SW 1271 (cell line): ENCODE measurements around the gene SNX10.
A peak's percentile ranks its signal among the peaks of the same experiment; 100 is the strongest.

ENCODE experiments used
- DNase-seq, 2 experiments: peaks; one replicate each; lab custom pipeline; 2025; lab: John Stamatoyannopoulos, UW

The SNX10 gene

DNA sequence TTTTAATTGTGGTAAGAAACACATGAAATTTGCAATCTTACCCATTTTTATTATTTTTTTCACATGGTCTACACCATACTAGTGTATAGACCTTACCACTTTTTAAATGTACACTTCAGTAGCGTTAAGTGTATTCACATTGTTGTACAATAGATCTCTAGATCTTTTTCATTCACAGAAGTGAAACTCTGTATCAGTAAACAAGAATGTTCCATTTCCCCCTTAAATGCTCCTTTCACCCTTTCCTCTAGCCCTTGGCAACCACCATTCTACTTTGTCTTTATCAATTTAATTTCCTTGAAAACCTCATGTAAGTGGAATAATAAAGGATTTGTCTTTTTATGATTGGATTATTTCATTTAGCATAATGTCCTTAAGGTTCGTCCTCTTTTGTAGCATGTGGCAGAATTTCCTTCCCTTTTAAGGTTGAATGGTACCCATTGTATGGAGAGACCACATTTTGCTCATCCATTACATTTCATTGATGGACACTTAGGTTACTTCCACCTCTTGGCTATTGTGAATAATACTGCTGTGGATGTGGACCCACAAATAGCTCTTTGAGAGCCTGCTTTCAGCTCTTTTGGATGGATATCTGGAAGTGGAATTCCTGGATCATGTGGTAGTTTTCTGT is 45.7 kb downstream of the SNX10 start:
- DNase-seq: no peak

DNA sequence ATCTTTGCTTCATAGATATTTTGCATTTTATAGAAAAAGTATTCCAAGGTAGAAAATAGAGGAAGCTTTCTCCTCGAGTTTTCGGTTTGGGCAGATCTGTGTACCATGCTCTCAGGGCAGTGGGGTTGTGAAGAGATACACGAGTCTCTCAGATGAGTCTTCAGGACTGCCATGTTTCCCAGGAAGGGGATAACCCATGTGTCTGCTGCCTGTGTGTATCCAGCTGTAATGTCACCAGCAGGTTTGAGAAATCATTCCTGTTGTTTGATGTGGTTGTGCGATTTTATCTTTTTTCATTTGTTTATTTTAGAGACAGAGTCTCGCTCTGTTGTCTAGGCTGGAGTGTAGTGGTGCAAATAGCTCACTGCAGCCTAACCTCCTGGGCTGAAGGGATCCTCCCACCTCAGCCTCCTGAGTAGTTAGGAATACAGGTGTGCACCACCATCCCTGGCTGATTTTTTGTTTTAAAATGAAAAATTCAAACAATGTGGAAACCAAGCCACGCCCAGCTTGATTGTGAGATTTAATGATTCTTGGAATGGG is 48.9 kb downstream of the SNX10 start:
- no peak for DNase-seq

DNA sequence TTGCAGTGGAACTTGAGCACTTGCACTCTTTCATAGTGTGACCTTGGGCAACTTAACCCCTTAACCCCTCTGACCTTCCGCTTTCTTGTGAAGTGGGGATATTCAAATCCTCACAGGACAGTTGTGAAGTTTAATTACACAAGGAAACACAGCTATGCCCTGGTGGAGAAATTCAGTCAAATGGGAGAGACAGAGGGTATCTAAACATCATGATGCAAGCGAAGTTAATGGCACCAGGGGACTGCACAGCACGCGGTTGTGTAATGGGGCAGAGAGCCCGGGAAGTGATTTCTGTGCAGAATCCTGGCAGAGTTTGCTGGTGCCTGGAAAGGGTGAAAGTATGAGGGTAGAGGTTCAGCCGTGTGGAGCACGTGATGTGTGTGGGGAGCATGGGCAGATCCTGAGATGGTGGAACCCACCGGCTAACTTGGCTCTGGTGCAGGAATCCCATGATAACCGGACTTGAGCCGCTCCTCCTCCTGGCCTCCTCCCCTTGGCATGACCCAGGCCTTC is 51.7 kb downstream of the SNX10 start:
- DNase-seq: no peak

DNA sequence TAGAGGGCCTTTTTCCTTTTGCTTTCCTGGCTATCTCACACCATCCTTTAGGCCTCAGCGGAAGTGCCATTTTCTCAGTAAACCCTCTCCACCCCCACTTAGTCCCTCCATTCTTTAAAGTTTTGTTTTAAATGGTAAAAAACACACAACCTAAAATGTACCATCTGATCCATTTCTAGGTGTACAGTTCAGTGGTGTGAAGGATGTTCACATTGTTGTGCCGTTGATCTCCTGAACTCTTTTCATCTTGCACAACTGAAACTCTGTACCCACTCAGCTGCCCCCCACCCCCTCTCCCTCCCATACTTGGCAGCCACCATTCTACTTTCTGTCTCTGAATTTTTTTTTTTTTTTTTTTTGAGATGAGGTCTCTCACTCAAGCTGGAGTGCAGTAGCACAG is 52.2 kb downstream of the SNX10 start:
- no peak for DNase-seq

DNA sequence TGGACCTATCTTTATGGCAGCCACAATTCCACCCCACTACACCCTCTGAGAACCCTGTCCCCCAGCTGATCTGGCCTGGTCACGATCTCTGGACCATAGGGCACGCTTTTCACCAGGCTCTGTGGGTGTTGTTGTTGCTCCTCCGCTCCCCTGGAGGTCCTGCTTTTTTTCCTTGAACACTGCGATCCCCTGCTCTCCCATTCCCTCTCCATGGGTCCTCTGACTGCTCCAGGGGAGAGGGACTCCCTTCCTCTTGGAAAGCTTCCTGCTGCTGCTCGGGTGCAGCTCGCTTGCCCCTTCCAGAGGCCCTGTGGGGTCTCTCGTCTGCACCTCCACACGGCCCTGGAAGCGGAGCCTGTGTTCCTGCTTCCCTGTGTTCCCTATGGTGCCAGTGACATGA is 53.5 kb downstream of the SNX10 start:
- no peak for DNase-seq

DNA sequence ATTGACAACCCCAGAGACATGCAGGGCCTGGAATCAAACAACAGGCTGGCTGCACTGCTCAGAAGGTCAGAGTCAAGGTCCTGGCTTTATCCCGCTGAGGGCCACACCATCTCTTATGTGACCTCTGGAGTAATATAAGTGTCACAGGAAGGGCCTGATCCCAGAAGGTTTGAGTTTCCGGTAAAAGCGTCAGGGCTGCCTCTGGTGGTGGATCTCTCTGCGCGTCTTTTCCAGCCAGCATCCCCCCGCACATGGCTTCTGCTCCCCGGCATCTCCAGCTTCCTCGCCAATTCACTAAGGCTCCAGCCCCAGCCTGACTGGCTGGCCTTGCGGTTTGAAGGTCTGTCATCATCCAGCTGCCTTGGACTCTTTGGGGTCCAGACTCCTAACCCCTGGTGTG is 54.2 kb downstream of the SNX10 start:
- DNase-seq: no peak

DNA sequence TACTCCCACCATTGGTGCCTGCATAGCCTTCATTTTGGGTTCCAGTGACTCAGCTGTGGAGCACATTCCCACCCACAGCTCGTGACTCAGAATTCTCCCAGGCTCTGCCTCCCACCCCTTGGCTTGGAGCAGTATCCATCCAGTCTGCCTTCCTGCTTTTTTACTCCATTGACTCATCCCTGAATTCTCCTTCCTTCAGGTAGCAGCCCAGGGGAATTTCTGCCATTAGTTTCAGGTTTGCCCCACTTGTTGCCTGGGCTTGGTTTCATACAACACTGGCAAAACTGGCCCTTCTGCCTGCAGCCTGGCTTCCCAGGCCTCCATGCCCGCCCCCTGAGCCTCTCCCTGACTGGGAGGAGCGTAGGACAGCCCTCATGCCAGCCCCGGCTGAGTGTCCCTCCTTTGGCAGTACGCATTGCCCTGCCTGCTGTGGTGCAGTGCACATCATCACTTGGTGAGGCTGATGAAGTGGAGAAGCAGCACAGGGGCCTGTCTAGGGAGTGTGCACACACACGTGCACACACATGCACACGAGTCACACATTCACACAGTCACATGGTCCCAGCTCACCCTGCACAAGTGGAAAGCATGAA is 55.0 kb downstream of the SNX10 start:
- DNase-seq: no peak

DNA sequence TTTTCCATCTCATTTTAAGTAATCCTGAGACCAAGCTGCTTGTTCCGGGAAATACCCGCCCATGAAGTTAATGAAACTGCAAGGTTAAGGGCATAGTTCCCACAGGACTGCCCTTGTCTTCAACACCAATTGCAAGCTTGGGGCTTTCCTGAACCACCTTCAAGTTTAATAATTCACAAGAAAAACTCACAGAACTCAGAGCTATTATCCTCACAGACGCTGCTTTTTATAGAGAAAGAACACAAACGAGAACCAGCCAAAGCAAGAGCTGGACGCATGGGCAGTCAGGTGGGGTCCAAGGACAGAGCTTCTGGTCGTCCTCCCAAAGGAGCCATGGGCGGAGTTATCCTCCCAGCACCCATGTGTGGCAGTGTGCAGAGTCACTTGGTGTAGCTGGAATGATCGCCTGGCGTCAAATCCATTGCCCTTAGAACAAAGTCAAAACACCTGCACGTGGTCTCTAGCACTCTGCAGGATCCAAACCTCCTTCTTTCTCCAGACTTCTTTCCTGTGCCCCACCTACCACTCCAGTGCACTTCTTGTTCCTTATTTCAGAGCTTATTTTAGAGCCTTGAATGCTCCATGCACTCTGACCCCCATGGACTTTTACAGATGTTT is 56.7 kb downstream of the SNX10 start:
- no peak for DNase-seq

DNA sequence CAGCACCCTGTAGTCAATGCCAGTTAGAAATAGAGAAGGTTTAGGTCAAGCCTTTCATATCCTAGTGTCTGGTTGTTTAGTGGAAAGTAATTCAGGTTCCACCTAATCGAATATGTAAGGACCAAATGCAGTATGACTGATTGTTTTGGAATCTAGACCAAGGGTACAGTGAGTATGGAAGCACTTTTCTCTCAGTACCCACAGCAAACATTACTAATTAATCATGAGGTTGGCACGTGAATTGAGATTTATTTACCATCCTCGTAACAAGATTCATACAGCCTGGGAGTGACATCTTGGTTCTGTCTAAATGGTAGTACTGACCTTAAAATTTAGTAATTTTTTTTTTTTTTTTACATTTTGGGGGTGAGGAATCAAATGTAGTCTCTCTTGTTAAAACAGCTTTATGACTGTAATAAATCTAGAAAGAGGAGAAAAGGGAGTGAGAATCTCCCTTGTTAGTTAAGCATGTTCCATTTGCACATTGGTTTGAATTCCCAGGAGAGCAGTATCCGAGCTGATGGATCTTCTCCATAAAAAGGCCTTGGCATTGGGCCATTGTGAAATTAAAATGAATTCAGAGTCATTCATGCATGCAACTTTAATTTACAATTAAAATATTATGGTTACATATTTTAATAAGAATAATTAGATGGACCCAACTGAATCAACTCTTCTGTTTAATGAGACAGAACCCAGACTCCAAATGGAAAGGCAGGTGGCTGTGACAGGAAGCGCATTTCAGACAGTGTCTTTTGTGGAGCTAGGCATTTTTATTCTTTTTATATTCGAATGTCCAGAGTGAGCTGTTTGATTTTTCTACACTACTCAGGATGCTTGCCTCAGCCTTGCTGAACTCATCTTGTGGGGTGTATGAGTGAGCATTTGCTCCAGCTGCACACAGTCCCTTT is 57.6 kb downstream of the SNX10 start:
- no peak for DNase-seq

DNA sequence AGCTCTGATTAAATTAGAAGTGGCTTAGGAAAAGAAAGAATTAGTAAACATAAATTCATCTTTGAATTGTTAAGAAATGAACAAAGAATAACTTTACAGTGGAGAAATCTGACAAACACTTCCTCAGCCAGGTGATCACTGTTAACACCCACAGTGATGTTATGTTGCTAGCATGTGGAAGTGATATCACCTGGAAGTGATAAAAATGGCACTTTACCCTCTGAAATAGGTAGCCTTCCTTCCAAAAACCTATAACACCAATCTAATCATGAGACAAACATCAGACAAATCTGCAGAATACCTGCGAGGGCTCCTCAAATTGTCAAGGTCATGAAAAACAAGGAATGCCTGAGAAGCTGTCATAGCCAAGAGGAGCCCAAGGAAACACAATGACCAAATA is 59.5 kb downstream of the SNX10 start:
- DNase-seq: no peak

DNA sequence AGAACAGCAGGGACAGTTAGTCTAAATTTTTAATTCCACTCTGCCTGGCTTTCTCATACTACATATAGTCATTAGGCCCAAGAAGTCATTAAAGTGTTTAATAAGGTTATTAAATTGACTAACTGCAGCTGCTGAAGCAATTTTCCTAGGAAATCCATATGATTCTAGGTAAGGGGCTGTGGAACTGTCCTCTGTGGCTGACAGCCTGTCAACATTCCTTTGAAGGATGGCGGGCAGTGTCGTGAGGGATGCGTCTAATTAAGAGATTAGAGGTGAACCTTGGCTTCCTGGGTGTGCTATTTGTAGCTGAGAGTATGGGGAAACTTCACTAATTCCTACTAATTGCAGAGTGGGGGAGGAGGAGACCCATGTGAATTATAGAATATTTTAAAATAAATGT is 64.6 kb downstream of the SNX10 start:
- no peak for DNase-seq

DNA sequence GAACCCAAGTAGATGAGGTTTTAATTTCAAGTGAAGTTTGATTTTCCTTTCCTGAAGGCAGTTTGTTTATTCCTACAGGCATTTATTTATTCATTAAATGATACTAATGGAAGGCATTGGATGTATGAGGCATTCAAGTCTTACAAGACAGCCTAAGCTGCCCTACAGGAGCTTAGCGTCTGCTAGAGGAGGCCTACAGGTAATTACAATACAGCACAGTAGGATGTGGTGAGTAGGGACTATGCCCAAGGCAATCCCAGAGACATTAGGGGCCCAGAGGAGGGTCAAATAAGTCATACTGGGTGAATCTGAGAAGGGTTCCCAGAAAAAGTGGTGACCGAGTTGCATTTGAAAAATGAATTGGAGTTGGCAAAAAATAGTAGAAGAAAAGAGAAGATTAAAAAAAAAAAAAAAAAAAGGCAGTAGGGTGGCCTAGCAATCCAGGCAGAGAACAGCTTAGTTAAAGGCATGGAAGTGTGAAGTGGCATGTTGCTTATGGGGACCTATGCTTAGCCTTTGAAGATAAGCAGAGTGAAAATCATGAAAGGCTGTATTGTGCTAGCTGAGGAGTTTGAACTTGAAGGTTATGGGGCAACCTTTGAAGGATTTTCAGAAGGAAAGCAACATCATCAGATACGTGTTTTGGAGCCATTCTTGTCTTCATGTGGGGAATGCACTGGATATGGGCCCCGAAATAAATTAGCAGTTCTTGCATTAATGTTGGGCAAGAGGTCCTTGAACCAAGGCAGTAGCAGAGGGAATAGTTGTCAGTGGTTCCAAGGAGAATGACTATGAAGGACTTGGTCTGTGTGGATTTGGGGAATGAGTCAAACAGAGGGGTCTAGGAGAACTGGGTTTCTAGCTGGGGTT is 65.5 kb downstream of the SNX10 start:
- DNase-seq: no peak

DNA sequence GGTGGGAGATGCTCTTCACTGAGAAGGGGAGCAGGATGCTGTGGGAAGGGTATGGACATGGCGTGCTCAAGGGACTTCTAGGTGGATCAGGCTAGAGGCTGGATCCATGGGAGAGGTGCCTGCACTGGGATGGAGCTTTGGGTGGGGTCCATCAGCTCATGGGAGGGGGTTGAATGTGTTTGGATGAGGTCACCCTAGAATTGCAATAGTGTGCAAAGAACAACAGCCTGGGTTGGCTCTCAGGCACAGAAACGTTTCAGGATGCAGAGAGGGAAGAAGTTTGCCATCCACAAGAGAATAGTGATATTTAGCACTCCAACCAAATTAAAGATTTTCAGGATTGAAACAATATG is 66.1 kb downstream of the SNX10 start:
- DNase-seq: no peak

DNA sequence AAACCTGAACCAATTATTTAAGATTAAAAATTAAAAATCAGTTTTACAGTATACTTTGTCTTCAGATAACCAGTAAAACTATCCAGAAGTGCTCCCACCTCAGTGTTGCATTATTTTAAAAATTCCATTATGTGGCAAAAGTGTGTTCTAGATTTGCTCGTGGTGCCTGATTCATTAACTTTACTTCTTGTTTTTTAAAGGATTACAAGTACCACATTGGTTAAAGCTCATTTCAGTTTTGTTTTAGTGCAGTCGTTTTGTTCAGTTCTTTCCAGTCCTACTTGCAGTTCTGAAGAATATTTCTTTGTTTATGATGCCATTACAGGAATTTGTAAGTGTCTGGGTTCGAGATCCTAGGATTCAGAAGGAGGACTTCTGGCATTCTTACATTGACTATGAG is 69.0 kb downstream of the SNX10 start:
- DNase-seq: no peak

DNA sequence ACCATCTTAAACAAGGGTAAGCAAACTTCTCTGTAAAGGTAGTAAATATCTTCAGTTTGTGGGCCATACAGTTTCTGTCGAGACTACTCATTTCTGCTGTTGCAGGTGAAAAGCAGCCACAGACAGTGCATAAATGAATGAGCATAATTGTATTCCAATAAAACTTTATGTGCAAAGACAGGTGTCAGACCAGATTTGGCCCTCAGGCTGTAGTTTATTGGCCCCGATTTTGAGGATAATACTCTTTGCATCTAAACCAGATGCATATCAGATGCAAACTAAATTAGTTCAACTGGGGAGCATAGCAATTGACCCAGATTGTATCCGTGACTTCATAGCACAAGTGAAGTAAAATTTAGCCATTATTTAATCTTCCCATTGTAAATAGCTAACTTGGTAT is 70.0 kb downstream of the SNX10 start:
- DNase-seq: no peak

DNA sequence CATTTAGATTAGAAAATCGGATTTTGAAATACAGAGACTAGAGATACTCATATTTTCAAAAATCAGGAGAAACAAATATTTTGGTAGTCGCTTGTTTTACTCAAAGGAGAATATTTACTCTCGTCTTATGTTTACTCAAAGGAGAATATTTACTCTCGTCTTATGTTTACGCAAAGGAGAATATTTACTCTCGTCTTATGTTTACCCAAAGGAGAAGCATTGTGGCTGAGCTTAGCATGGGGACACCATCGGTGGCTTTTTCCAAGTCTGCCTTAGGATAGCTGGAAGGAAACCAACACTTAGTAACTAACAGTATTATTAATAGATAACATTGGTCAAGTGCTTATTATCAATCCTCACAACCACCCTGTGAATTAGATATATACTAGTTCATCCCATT is 71.8 kb downstream of the SNX10 start:
- DNase-seq: no peak

DNA sequence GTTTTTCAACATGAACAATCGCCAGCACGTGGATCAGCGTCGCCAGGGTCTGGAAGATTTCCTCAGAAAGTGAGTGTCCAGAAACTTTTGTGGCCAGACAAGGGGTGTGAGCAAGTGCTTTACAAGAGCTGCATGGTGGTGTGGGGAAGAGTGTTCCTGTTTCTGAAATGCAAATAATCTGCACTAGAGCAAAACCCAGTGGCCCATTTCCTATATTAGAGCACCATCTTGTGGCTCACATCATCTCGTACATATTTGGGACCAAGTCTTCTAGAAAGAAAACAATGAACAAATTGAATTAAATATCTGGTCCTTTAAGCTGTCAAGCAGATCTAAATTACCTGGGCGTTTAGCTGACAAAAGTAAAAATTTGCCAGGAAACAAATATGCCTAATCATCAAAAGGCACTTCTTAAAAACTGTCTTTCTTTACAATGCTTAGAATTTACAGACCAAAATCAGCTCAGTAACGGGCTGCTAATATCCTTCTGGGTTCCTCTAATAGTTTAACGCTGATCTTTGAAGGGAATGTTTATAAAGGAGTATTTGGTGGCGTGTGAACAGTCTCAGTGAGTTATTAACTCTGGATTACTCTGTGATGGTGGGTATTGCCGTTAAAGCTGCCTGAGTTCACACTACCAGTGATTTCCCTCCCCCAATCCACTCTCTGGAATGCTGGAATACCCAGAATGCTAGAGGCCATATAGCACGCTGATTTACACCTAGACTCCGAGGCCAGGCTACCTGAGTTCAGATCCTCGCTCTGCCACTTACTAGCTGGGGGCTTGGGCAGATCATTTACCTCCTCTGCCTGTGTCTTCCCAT is 73.6 kb downstream of the SNX10 start:
- DNase-seq: peak; percentile 16 to 65

DNA sequence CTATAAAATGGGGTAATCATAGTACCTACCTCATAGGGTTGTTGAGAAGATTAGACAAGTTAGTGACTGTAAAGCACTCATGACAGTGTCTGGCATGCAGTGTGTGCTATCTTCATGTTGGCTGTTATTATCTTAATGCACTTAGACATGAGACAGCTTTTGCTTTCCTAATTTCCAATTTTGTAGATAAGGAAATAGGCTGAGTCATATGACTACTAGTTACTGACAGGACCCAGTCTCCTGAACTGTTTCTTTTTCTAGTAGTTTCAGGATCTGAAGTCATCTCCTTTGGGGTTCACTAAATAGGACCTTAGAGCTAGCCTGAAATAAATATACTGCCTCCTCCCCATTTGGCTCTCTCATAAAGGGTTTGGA is 74.2 kb downstream of the SNX10 start:
- no peak for DNase-seq

DNA sequence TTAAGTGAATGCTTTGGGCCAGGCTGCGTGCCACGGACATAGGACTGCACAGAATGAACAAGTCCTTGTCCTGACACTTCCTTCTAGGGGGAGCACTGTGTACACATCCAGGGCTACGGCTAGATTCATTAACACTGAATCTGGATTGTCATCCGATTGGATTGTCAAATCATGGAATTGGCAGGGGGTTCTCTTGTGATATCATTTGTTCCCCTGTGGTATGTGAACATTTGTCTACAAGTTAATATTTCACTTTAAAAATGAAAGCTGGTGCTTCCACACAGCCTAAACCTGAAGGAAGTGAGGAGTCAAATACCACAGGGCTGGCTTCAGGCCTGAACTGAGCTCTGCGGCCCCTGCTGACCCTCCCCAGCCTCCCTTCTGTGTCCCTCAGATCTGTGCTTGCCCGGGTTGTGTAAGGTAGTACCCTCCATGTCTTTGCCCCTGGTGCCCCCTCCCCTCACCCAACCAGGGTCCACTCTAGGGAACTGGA is 75.6 kb downstream of the SNX10 start:
- no peak for DNase-seq

DNA sequence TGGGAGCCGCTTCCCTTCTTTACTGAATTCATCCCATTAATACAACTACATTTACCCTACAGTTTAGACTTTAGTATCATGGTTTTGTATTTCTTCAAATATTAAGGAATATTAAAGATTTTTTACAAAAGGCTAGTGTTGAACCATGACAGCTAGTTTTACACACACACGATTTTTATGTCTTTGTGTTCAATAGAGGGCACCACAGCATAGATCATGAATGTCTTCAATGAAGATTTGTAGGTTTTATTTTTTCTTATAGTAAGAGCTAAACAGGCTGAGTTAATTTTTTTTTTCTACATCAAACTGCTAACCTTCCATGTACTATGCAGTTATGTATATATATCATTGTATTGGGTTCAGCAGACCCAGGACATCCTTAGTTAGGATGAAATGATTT is 76.9 kb downstream of the SNX10 start:
- DNase-seq: peak in 1 of 2 experiments; percentile 43
